C4-2B (cell line): ENCODE data around the gene GALE.
A peak's percentile ranks its signal among the peaks of the same experiment; 100 is the strongest.

Experiments
- H3K27ac ChIP-seq: fragments of 450-650 bp; 2 replicates; pipeline ENCODE4 v1.5.1; 2017
- ZFX ChIP-seq: fragments of 450-650 bp; IDR thresholded peaks from 2 replicates; pipeline ENCODE4 v1.6.1; 2017
- TF ChIP-seq, protein P1 (sequence below): fragments of 450-650 bp; conservative IDR thresholded peaks from 2 replicates; pipeline ENCODE4 v1.5.1; 2017; ENCODE audit warnings: mild to moderate bottlenecking

The GALE gene

DNA sequence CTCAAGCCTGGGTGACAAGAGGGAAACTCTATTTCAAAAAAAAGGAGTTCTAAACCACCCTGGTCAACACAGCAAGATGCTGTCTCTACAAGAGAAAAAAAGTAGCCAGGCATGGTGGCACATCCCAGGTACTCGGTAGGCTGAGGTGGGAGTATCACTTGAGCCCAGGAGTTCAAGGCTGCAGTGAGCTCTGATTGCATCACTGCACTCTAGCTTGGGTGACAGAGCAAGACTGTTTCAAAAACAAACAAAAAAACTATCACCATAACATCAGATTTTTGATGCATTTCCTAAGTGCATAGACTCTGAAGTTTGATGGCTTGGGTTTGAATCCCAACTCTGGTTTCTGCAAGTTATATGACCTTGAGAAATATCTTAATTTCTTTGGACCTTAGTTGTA is 47.6 kb downstream of the GALE start:
- H3K27ac ChIP-seq, result no peak overlapping the region
- TF ChIP-seq, protein P1, sequence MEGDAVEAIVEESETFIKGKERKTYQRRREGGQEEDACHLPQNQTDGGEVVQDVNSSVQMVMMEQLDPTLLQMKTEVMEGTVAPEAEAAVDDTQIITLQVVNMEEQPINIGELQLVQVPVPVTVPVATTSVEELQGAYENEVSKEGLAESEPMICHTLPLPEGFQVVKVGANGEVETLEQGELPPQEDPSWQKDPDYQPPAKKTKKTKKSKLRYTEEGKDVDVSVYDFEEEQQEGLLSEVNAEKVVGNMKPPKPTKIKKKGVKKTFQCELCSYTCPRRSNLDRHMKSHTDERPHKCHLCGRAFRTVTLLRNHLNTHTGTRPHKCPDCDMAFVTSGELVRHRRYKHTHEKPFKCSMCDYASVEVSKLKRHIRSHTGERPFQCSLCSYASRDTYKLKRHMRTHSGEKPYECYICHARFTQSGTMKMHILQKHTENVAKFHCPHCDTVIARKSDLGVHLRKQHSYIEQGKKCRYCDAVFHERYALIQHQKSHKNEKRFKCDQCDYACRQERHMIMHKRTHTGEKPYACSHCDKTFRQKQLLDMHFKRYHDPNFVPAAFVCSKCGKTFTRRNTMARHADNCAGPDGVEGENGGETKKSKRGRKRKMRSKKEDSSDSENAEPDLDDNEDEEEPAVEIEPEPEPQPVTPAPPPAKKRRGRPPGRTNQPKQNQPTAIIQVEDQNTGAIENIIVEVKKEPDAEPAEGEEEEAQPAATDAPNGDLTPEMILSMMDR, result no peak
- no peak for TF ChIP-seq ZFX

DNA sequence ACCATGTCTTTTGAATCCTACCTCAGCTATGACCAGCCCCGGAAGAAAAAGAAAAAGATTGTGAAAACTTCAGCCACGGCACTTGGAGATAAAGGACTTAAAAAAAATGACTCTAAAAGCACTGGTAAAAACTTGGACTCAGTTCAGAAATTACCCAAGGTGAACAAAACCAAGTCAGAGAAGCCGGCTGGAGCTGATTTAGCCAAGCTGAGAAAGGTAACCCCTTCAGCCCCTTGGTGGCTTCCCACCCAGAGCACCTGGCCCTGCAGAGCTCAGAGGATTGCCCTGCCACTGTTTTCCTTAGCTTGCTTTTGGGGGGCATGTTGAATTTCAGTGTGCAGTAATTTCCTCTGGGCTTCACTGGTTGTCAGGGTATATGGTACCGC is 48.7 kb downstream of the GALE start:
- no peak for TF ChIP-seq ZFX
- TF ChIP-seq, protein P1, result no peak
- H3K27ac ChIP-seq, result no peak overlapping the region

DNA sequence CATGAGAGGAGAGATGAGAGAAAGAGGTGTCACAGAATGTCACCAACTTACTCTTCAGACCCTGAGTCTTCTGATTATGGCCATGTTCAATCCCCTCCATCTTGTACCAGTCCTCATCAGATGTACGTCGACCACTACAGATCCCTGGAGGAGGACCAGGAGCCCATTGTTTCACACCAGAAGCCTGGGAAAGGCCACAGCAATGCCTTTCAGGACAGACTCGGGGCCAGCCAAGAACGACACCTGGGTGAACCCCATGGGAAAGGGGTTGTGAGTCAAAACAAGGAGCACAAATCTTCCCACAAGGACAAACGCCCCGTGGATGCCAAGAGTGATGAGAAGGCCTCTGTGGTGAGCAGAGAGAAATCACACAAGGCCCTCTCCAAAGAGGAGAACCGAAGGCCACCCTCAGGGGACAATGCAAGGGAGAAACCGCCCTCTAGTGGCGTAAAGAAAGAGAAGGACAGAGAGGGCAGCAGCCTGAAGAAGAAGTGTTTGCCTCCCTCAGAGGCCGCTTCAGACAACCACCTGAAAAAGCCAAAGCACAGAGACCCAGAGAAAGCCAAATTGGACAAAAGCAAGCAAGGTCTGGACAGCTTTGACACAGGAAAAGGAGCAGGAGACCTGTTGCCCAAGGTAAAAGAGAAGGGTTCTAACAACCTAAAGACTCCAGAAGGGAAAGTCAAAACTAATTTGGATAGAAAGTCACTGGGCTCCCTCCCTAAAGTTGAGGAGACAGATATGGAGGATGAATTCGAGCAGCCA is 49.3 kb downstream of the GALE start:
- no peak overlapping the region for H3K27ac ChIP-seq
- TF ChIP-seq, protein P1, result peak; percentile 72
- TF ChIP-seq ZFX, result no peak

DNA sequence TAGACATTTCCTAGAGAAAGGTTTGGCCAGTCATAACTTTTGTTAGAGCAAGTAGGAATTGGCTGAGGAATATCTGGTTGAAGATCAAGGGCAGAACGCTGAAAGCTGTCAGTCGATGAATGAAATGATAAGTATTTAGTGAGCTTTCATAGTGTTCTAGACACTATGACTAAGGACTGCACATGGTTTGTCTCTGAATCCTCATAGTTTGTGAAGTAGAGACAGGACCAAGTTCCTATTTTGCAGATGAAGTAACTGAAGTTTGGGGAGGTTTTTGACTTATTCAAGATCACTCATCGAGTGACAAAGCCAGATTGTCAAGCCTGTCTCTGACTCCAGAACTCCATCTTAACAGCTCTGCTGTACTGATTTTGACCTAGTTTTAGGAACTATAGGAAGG is 52.5 kb downstream of the GALE start:
- H3K27ac ChIP-seq, result no peak overlapping the region
- TF ChIP-seq ZFX, result no peak
